NB4 (cell line): ENCODE measurements around the gene C1orf122.

Experiments used
- POLR2A ChIP-seq: IDR thresholded peaks from 2 replicates; pipeline ENCODE4 v1.6.1; 2011; ENCODE audit warnings: mild to moderate bottlenecking; ENCODE audit not compliant: insufficient read length; ENCODE audit errors: extremely low read depth
- TF ChIP-seq, protein P1 (sequence below): IDR thresholded peaks from one replicate; pipeline ENCODE4 v1.5.1; 2012; ENCODE audit warnings: low read depth, low read length

DNA sequence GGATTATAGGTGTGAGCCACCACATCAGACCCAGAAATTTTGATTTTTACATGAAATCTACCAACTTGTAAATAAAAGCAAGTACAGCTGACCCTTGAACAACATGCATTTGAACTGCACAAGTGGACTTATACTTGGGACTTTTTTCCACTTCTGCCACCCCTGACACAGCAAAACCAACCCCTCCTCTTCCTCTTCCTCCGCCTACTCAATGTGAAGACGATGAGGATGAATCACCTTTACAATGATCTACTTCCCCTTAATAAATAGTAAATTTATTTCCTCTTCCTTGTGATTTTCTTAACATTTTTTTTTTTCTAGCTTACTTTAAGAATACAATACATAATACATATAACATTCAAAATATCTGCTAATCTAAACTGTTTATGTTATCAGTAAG, 17.9 kb downstream of the C1orf122 start:
- TF ChIP-seq, protein P1, sequence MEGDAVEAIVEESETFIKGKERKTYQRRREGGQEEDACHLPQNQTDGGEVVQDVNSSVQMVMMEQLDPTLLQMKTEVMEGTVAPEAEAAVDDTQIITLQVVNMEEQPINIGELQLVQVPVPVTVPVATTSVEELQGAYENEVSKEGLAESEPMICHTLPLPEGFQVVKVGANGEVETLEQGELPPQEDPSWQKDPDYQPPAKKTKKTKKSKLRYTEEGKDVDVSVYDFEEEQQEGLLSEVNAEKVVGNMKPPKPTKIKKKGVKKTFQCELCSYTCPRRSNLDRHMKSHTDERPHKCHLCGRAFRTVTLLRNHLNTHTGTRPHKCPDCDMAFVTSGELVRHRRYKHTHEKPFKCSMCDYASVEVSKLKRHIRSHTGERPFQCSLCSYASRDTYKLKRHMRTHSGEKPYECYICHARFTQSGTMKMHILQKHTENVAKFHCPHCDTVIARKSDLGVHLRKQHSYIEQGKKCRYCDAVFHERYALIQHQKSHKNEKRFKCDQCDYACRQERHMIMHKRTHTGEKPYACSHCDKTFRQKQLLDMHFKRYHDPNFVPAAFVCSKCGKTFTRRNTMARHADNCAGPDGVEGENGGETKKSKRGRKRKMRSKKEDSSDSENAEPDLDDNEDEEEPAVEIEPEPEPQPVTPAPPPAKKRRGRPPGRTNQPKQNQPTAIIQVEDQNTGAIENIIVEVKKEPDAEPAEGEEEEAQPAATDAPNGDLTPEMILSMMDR: no peak
- TF ChIP-seq POLR2A: no peak
